MCF 10A (cell line): ENCODE results near the gene PIEZO1. TPM values are rescaled to one million over a fixed set of nuclear protein-coding genes. Genes with fewer than 3 reads are reported as not detected.

Experiments
- BruUV-seq: library from RNA; stranded (reverse); fragments of 400-500 nt; replicated peaks from 2 replicates; lab custom pipeline; 2021; lab: Mats Ljungman, UMichigan
- CTCF ChIA-PET: fragments of 300-600 bp; sonication (Branson Sonifier 250); formaldehyde crosslinking; extraction: SDS; loops from one replicate; lab custom pipeline; 2021; ENCODE audit warnings: antibody characterized with exemption, inconsistent platforms; lab: Yijun Ruan, JAX
- POLR2A ChIA-PET: fragments of 300-600, 350-650 bp; sonication (Branson Sonifier 250); formaldehyde crosslinking; extraction: SDS; loops from one replicate; lab custom pipeline; 2020; ENCODE audit warnings: antibody characterized with exemption, inconsistent platforms; lab: Yijun Ruan, JAX
- DNase-seq: peaks from one replicate; pipeline ENCODE4 v3.0.0-alpha.2; 2018; ENCODE audit not compliant: unreplicated experiment
- H3K27ac Mint-ChIP-seq: one replicate; pipeline ENCODE4 v1.8.0; 2022; ENCODE audit warnings: mild to moderate bottlenecking, low read depth, mixed read lengths; ENCODE audit not compliant: unreplicated experiment
- H3K27me3 Mint-ChIP-seq: one replicate; pipeline ENCODE4 v1.8.0; 2022; ENCODE audit warnings: mixed read lengths; ENCODE audit not compliant: insufficient read depth, unreplicated experiment
- H3K36me3 Mint-ChIP-seq: one replicate; pipeline ENCODE4 v1.8.0; 2022; ENCODE audit warnings: mild to moderate bottlenecking, moderate library complexity, mixed read lengths; ENCODE audit not compliant: insufficient read depth, unreplicated experiment
- H3K4me1 Mint-ChIP-seq: one replicate; pipeline ENCODE4 v1.8.0; 2022; ENCODE audit warnings: mixed read lengths; ENCODE audit not compliant: insufficient read depth, unreplicated experiment
- H3K4me3 Mint-ChIP-seq: one replicate; pipeline ENCODE4 v1.8.0; 2022; ENCODE audit warnings: mild to moderate bottlenecking, moderate library complexity, mixed read lengths; ENCODE audit not compliant: unreplicated experiment
- H3K9me3 Mint-ChIP-seq: one replicate; pipeline ENCODE4 v1.8.0; 2022; ENCODE audit warnings: mixed read lengths; ENCODE audit not compliant: unreplicated experiment
- CTCF ChIP-seq: fragments of 200-600 bp; IDR thresholded peaks from one replicate; pipeline ENCODE4 v1.8.0; 2022; ENCODE audit warnings: antibody characterized with exemption, mild to moderate bottlenecking; ENCODE audit not compliant: unreplicated experiment
- intact Hi-C: fragments of 100-400 bp; cut with micrococcal nuclease; formaldehyde crosslinking; loops from 2 replicates; pipeline ENCODE4 v1.14.1; 2022
- total RNA-seq: library from RNA; stranded (reverse); gene quantifications from 2 replicates; pipeline ENCODE4 v1.2.3, GENCODE V29; 2022

The PIEZO1 gene
- total RNA-seq, 1 experiment from 2014 or later: 193 TPM

DNA sequence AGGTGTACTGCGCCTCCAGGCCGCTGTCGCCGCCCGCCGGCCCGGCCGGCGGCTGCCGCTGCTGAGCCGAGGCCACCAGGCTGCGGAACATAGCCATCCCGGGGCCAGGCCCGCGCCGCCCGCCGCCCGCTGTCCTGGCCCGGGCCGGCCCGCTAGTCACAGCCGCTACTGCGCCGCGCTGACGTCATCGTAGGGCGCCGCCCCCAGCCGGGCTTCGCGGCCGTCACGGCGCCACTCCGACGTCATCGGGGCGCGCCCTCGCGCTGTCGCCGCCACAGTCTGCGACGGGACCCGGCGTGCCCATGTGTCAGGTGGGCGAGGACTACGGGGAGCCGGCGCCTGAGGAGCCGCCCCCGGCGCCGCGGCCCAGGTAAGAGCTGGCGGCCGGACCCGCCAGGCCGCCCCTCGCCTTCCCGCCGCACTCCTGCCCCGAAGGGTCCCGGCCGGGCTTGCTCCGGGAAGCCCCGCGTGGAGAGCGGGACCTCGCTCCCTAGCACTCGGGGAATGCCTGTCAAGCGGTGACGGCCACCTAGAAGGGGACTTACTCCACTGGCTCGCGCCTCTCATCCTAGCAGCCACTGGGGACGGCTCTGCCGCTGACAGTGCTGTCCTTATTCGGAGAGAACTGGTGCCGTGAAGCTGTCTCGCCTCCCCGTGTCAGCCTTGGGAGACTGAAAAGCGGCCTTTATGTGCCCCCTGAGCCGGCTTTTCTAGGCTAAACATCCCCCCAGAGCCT lies 78.6 kb downstream of the PIEZO1 start, which contains the start of the genes CTU2 and RNF166:
Gene CTU2, plus strand, starts transcription at position 275 of the 736 bp plus-strand sequence. Its CDS starts 28 bp downstream, at position 303.
Gene RNF166, minus strand, starts transcription at position 180 of the 736 bp plus-strand sequence. Its CDS starts 83 bp downstream, at position 97.
- CTCF ChIA-PET: interaction anchor here (0.5 to 1.9 kb wide), 3 partner anchors 31 to 466 kb away, joined by 3 to 8 read pairs (median 6); no protein-coding TSS in a partner anchor
- no peak for TF ChIP-seq CTCF

GRCh38 chr16:88705801-88706228 lies 79.2 kb downstream of the PIEZO1 start:
- Mint-ChIP-seq H3K4me1 (peaks cover 14% of the 10 kb centered on the region), H3K27me3 (no peaks in the 10 kb centered on the region), H3K4me3 (peak overlapping the region; percentile 75), H3K36me3 (peaks cover 9% of the 10 kb centered on the region), H3K9me3 (no peaks in the 10 kb centered on the region), H3K27ac (no peak overlapping the region)
- no peak for TF ChIP-seq CTCF
- CTCF ChIA-PET: interaction anchor here (0.5 to 1.3 kb wide), 2 partner anchors 32 to 467 kb away, joined by 3 read pairs; no protein-coding TSS in a partner anchor
- BruUV-seq: no TSS peak
- POLR2A ChIA-PET: interaction anchor here (1.3 to 2.6 kb wide), 5 partner anchors 9 to 135 kb away, joined by 3 to 12 read pairs (median 4); partner anchors contain the start of gene ZC3H18
- intact Hi-C loops: no loop called here
- no peak for DNase-seq

More for the DNA sequence above, 78.6 kb downstream of the PIEZO1 start, which contains the start of the genes CTU2 and RNF166:
- peaks cover 14% of the 10 kb centered on the region for H3K4me1 Mint-ChIP-seq
- H3K9me3 Mint-ChIP-seq: no peaks in the 10 kb centered on the region
- intact Hi-C loops: no loop called here
- POLR2A ChIA-PET: interaction anchor here (1.0 to 2.6 kb wide), 10 partner anchors 10 to 151 kb away, joined by 3 to 12 read pairs (median 3); partner anchors contain the start of genes GALNS, MVD, PIEZO1 and TRAPPC2L
- H3K27ac Mint-ChIP-seq: peak within 1 kb of the TSS; percentile 73
- H3K36me3 Mint-ChIP-seq: peaks cover 9% of the 10 kb centered on the region
- DNase-seq: peak; percentile 79
- peak within 1 kb of the TSS; percentile 75 for H3K4me3 Mint-ChIP-seq
- no TSS peak for BruUV-seq
- H3K27me3 Mint-ChIP-seq: no peaks in the 10 kb centered on the region

- TSS peak; percentile 42 for BruUV-seq
- Mint-ChIP-seq H3K4me3 (peak overlapping the region; percentile 75), H3K4me1 (peaks cover 14% of the 10 kb centered on the region), H3K9me3 (no peaks in the 10 kb centered on the region), H3K36me3 (peaks cover 9% of the 10 kb centered on the region), H3K27ac (no peak overlapping the region), H3K27me3 (no peaks in the 10 kb centered on the region)
- no peak for TF ChIP-seq CTCF
- no peak for DNase-seq
- ChIA-PET POLR2A (interaction anchor here (0.6 to 2.6 kb wide), 8 partner anchors 9 to 1212 kb away, joined by 3 to 12 read pairs (median 4); partner anchors contain the start of gene ZC3H18), CTCF (interaction anchor here (0.5 to 1.3 kb wide), 3 partner anchors 32 to 1391 kb away, joined by 3 read pairs; no protein-coding TSS in a partner anchor)
- intact Hi-C loops: no loop called here
Measured at GRCh38 chr16:88705076-88705684, 79.8 kb downstream of the PIEZO1 start.
